Lower lobe of right lung (tissue), 2 donors: Measurements from ENCODE around the gene OLIG1. TPM values are rescaled to one million over a fixed set of nuclear protein-coding genes. Genes with fewer than 3 reads are reported as not detected.

ENCODE experiments used
- ATAC-seq, 2 donors: fragments of 200-7000 bp; cut with Tn5 transposase; one replicate each; pipeline ENCODE4 v1.9.1; 2020 to 2022; ENCODE audit warnings: mild to moderate bottlenecking in 2 of 2, moderate library complexity in 2 of 2
- DNase-seq: peaks from one replicate; pipeline ENCODE4 v3.0.0-alpha.2; 2020
- H3K27ac ChIP-seq: fragments of 200-600 bp; one replicate; pipeline ENCODE4 v1.8.0; 2022
- H3K27me3 ChIP-seq: fragments of 200-600 bp; one replicate; pipeline ENCODE4 v1.8.0; 2022; ENCODE audit warnings: low read depth
- H3K36me3 ChIP-seq: fragments of 200-600 bp; one replicate; pipeline ENCODE4 v1.8.0; 2022; ENCODE audit warnings: mild to moderate bottlenecking
- H3K4me1 ChIP-seq: fragments of 200-600 bp; one replicate; pipeline ENCODE4 v1.8.0; 2022
- H3K4me3 ChIP-seq: fragments of 200-600 bp; one replicate; pipeline ENCODE4 v1.8.0; 2022; ENCODE audit warnings: mild to moderate bottlenecking
- H3K9me3 ChIP-seq: fragments of 200-600 bp; one replicate; pipeline ENCODE4 v1.8.0; 2022
- CTCF ChIP-seq: fragments of 200-600 bp; IDR thresholded peaks from one replicate; pipeline ENCODE4 v1.8.0; 2022; ENCODE audit warnings: antibody characterized with exemption, mild to moderate bottlenecking
- intact Hi-C: fragments of 100-400 bp; cut with DNase I; formaldehyde crosslinking; loops from one replicate; pipeline ENCODE4 v1.11.0; 2022
- total RNA-seq: library from RNA; stranded (reverse); fragmentation: NEBNext Ultra II Directional; extraction: Animal tissue kit (Norgen Biotek cat#: 25700); gene quantifications from one replicate; pipeline ENCODE4 v1.2.1, GENCODE V29; 2021
- donor health status: DM: no; HTN: yes; CAD: no; lungs with severe emphysema.

Gene OLIG1
- total RNA-seq, 1 donor from 2014 or later = 0.59 TPM

- H3K36me3 ChIP-seq = no peaks in the 10 kb centered on the region
- TF ChIP-seq CTCF = no peak
- no peak overlapping the region for H3K27ac ChIP-seq
- no peaks in the 10 kb centered on the region for H3K9me3 ChIP-seq
- ATAC-seq (no peak), DNase-seq (no peak)
- H3K4me3 ChIP-seq = no peak overlapping the region
- intact Hi-C loops = no loop called here
- peaks cover 17% of the 10 kb centered on the region for H3K27me3 ChIP-seq
- no peaks in the 10 kb centered on the region for H3K4me1 ChIP-seq
These were observed 26.5 kb downstream of the OLIG1 start for GRCh38 chr21:33096426-33096825.

DNA sequence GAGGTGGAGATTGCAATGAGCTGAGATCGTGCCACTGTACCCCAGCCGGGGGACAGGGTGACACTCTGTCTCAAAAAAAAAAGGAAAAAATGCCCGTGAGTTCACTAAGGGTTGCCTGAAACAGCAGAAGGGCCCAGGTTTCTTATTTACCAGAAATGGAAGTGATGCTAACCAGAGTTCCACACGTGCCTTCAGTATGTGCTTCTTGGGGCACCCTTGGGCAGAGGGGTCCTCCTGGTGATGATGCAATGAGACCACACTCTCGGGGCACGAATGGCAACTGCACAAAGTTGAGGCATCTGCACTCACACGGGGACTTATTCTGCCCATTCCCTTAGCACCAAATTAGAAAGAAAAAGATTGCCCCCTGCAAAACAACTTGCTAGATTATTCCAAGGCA is 29.2 kb downstream of the OLIG1 start:
- Histone ChIP-seq H3K9me3 (no peaks in the 10 kb centered on the region), H3K27me3 (peaks cover 25% of the 10 kb centered on the region), H3K27ac (no peak overlapping the region), H3K4me3 (no peak overlapping the region), H3K36me3 (no peaks in the 10 kb centered on the region), H3K4me1 (no peaks in the 10 kb centered on the region)
- intact Hi-C loops = no loop called here
- DNase-seq (no peak), ATAC-seq (no peak)
- TF ChIP-seq CTCF = no peak

DNA sequence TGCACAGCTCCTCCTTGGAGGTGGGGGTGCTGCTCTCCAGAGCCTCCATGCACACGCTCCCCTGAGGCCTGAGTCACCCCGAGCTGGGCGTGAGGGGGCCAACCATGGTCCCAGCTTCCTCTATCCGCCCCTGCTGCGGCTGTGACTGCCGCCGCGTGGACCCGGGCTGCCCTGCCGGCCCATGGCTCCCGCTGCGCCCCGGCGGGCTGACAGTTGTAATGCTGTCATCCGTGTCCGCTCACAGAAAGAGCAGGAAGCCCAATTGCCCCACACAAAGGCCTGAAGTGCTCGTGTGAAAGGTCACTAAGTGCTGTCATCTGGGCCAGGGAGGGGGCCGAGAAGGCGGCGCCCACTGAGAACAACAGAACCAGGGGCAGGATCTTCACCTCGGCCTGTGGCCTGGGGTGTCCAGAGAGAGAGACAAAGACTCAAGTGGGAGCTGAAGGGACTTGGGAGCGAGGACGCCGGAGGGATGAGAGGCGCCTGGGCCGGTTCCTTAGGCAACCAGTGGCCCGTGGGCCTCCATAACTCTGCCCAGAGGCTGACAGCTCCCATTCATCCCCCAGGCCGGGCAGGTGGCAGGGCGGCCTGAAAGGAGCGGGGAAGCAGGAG is 31.5 kb downstream of the OLIG1 start:
- intact Hi-C loops = no loop called here
- DNase-seq (no peak), ATAC-seq (peak; percentile 19 to 58)

GRCh38 chr21:33105088-33105487 is 35.1 kb downstream of the OLIG1 start:
- Histone ChIP-seq H3K4me3 (no peak overlapping the region), H3K9me3 (no peaks in the 10 kb centered on the region), H3K4me1 (no peaks in the 10 kb centered on the region), H3K27me3 (peaks cover 42% of the 10 kb centered on the region), H3K27ac (no peak overlapping the region), H3K36me3 (no peaks in the 10 kb centered on the region)
- intact Hi-C loops = no loop called here
- ATAC-seq = no peak
- no peak for TF ChIP-seq CTCF
- DNase-seq = no peak

More for the DNA sequence above, 31.5 kb downstream of the OLIG1 start:
- no peak overlapping the region for H3K4me3 ChIP-seq
- peaks cover 25% of the 10 kb centered on the region for H3K27me3 ChIP-seq
- no peaks in the 10 kb centered on the region for H3K4me1 ChIP-seq
- no peak overlapping the region for H3K27ac ChIP-seq
- H3K9me3 ChIP-seq = no peaks in the 10 kb centered on the region
- no peaks in the 10 kb centered on the region for H3K36me3 ChIP-seq
- TF ChIP-seq CTCF = no peak

- no peak overlapping the region for H3K27ac ChIP-seq
- ATAC-seq (no peak), DNase-seq (no peak)
- intact Hi-C loops = no loop called here
- no peak overlapping the region for H3K4me3 ChIP-seq
- no peaks in the 10 kb centered on the region for H3K4me1 ChIP-seq
- no peaks in the 10 kb centered on the region for H3K9me3 ChIP-seq
- TF ChIP-seq CTCF = no peak
- peaks cover 56% of the 10 kb centered on the region for H3K27me3 ChIP-seq
- H3K36me3 ChIP-seq = no peaks in the 10 kb centered on the region
These were observed 38.3 kb downstream of the OLIG1 start for GRCh38 chr21:33108228-33108627.
